Neural cell (in vitro differentiated cells): ENCODE data around the gene SLC41A1. TPM values are rescaled to one million over a fixed set of nuclear protein-coding genes. Genes with fewer than 3 reads are reported as not detected.

Experiments
- H2AFZ ChIP-seq: fragments of 200-600, 300-800 bp; sonication (generic), shearing (Covaris generic); 2 replicates; pipeline ENCODE4 v1.6.0; 2014; ENCODE audit warnings: low read depth, mild to moderate bottlenecking, antibody characterized with exemption, low read length, moderate library complexity
- H3F3A ChIP-seq: fragments of 200-600 bp; shearing (Covaris generic); 2 replicates; pipeline ENCODE4 v1.6.1; 2016; ENCODE audit warnings: mild to moderate bottlenecking, moderate library complexity, mixed read lengths, antibody characterized with exemption, low read length; ENCODE audit not compliant: insufficient read depth, poor library complexity, severe bottlenecking
- H3K27ac ChIP-seq: fragments of 200-600, 300-800 bp; sonication (generic), shearing (Covaris generic); 2 replicates; pipeline ENCODE4 v1.5.1; 2014; ENCODE audit warnings: mild to moderate bottlenecking, low read length, moderate library complexity
- H3K27me3 ChIP-seq: fragments of 300-800, 200-600 bp; sonication (generic), shearing (Covaris generic); 2 replicates; pipeline ENCODE4 v1.6.0; 2014; ENCODE audit warnings: mild to moderate bottlenecking, low read depth, low read length, moderate library complexity; ENCODE audit not compliant: insufficient read depth
- H3K36me3 ChIP-seq: fragments of 300-800, 200-600 bp; sonication (generic), shearing (Covaris generic); 2 replicates; pipeline ENCODE4 v1.5.1; 2014; ENCODE audit warnings: mild to moderate bottlenecking, antibody characterized with exemption, low read length, moderate library complexity; ENCODE audit not compliant: insufficient read depth
- H3K4me2 ChIP-seq: fragments of 300-800, 200-600 bp; sonication (generic), shearing (Covaris generic); 2 replicates; pipeline ENCODE4 v1.6.0; 2014; ENCODE audit warnings: mild to moderate bottlenecking, low read length
- H3K4me3 ChIP-seq: fragments of 300-800, 200-600 bp; sonication (generic), shearing (Covaris generic); 2 replicates; pipeline ENCODE4 v1.5.1; 2014; ENCODE audit warnings: mild to moderate bottlenecking, low read length, moderate library complexity
- H3K79me2 ChIP-seq: fragments of 200-600 bp; shearing (Covaris generic); replicated peaks from 2 replicates; pipeline ENCODE4 v1.6.0; 2014; ENCODE audit warnings: mild to moderate bottlenecking, low read length, moderate library complexity; ENCODE audit not compliant: insufficient read depth
- H3K9ac ChIP-seq: fragments of 300-800, 200-600 bp; sonication (generic), shearing (Covaris generic); 2 replicates; pipeline ENCODE4 v1.6.1; 2016; ENCODE audit warnings: mild to moderate bottlenecking, low read length, mixed read lengths
- H3K9me2 ChIP-seq: fragments of 200-600 bp; shearing (Covaris generic); 2 replicates; pipeline ENCODE4 v1.6.1; 2016; ENCODE audit warnings: mild to moderate bottlenecking, low read length, mixed read lengths; ENCODE audit not compliant: insufficient read depth
- H3K9me3 ChIP-seq: fragments of 200-600, 300-800 bp; sonication (generic), shearing (Covaris generic); 2 replicates; pipeline ENCODE4 v1.6.1; 2016; ENCODE audit warnings: mild to moderate bottlenecking, mixed run types, low read length, moderate library complexity, mixed read lengths
- H4K20me1 ChIP-seq: fragments of 200-600 bp; shearing (Covaris generic); 2 replicates; pipeline ENCODE4 v1.6.1; 2016; ENCODE audit warnings: mild to moderate bottlenecking, mixed run types; ENCODE audit not compliant: insufficient read depth
- CTCF ChIP-seq: fragments of 450-650 bp; IDR thresholded peaks from 2 replicates; pipeline ENCODE4 v1.5.1; 2014; ENCODE audit warnings: antibody characterized with exemption, mild to moderate bottlenecking, moderate library complexity; ENCODE audit not compliant: poor library complexity, severe bottlenecking
- EP300 ChIP-seq: fragments of 450-650 bp; conservative IDR thresholded peaks from 2 replicates; pipeline ENCODE4 v1.6.1; 2014; ENCODE audit warnings: antibody characterized with exemption, mild to moderate bottlenecking, moderate library complexity; ENCODE audit not compliant: poor library complexity, severe bottlenecking
- EZH2 ChIP-seq: fragments of 200-600, 300-800 bp; shearing (Covaris generic), sonication (generic); IDR thresholded peaks from 2 replicates; pipeline ENCODE4 v1.6.1; 2014; ENCODE audit warnings: antibody characterized with exemption, low read length, borderline replicate concordance, mild to moderate bottlenecking; ENCODE audit not compliant: insufficient read depth, poor library complexity, severe bottlenecking
- MXI1 ChIP-seq: fragments of 450-650 bp; conservative IDR thresholded peaks from 2 replicates; pipeline ENCODE4 v1.6.1; 2014; ENCODE audit warnings: antibody characterized with exemption, mild to moderate bottlenecking; ENCODE audit not compliant: poor library complexity, severe bottlenecking
- POLR2AphosphoS5 ChIP-seq: IDR thresholded peaks from 2 replicates; pipeline ENCODE4 v1.6.1; 2012
- RAD21 ChIP-seq: fragments of 450-650 bp; conservative IDR thresholded peaks from 2 replicates; pipeline ENCODE4 v1.6.1; 2014; ENCODE audit warnings: antibody characterized with exemption, mild to moderate bottlenecking, moderate library complexity
- REST ChIP-seq: IDR thresholded peaks from 2 replicates; pipeline ENCODE4 v1.6.1; 2012; ENCODE audit warnings: borderline replicate concordance
- SMC3 ChIP-seq: fragments of 450-650 bp; conservative IDR thresholded peaks from 2 replicates; pipeline ENCODE4 v1.6.1; 2014; ENCODE audit warnings: antibody characterized with exemption, mild to moderate bottlenecking, moderate library complexity; ENCODE audit not compliant: poor library complexity
- TAF1 ChIP-seq: IDR thresholded peaks from 2 replicates; pipeline ENCODE4 v1.6.1; 2012; ENCODE audit warnings: low read depth
- polyA plus RNA-seq: library from polyadenylated mRNA; depleted of rRNA; stranded (reverse); fragments of >200 nt; gene quantifications from 2 replicates; pipeline ENCODE4 v1.2.3, GENCODE V29; 2014

SLC41A1 gene
- polyA plus RNA-seq, 1 donor from 2014 or later = 4.2 TPM

- H3K36me3 ChIP-seq = no peaks in the 10 kb centered on the region
- H3K9me2 ChIP-seq = no peaks in the 10 kb centered on the region
- H3K79me2 ChIP-seq = no peaks in the 10 kb centered on the region
- H3K4me2 ChIP-seq = no peak overlapping the region
- H3K27me3 ChIP-seq = no peaks in the 10 kb centered on the region
- H3K9ac ChIP-seq = no peak overlapping the region
- no peaks in the 10 kb centered on the region for H3F3A ChIP-seq
- H3K4me3 ChIP-seq = no peak overlapping the region
- H4K20me1 ChIP-seq = no peaks in the 10 kb centered on the region
- TF ChIP-seq REST = no peak
- H2AFZ ChIP-seq = no peak overlapping the region
- no peak overlapping the region for H3K27ac ChIP-seq
- H3K9me3 ChIP-seq = no peaks in the 10 kb centered on the region
These were observed 9.4 kb upstream of the SLC41A1 start for GRCh38 chr1:205822397-205822796.

- Histone ChIP-seq H3K27me3 (no peaks in the 10 kb centered on the region), H4K20me1 (no peaks in the 10 kb centered on the region), H2AFZ (no peak overlapping the region), H3K9ac (no peak overlapping the region), H3K36me3 (no peaks in the 10 kb centered on the region), H3K27ac (no peak overlapping the region), H3K9me3 (no peaks in the 10 kb centered on the region), H3K9me2 (no peaks in the 10 kb centered on the region), H3K4me3 (no peak overlapping the region), H3K4me2 (no peak overlapping the region), H3F3A (no peaks in the 10 kb centered on the region), H3K79me2 (no peaks in the 10 kb centered on the region)
- TF ChIP-seq MXI1 (no peak), POLR2AphosphoS5 (no peak), RAD21 (no peak), SMC3 (no peak), TAF1 (no peak), REST (no peak), EZH2 (no peak), EP300 (no peak), CTCF (no peak)
These were observed 5.0 kb upstream of the SLC41A1 start for GRCh38 chr1:205817988-205818387.
